H1 (cell line): Measurements from ENCODE around the gene CCER1.

Experiments
- BCL11A ChIP-seq, 2 experiments: IDR thresholded peaks; one replicate each; pipeline ENCODE4 v1.6.1; 2011; ENCODE audit warnings: low read depth in 2 of 2, low read length in 2 of 2, mild to moderate bottlenecking in 2 of 2
- CTCF ChIP-seq, 3 experiments: IDR thresholded peaks; 1 replicate in 2 of 3; 2 replicates in 1 of 3; pipeline versions ENCODE4 v1.5.1 to v1.6.1; 2011; ENCODE audit warnings: low read length in 3 of 3, mild to moderate bottlenecking in 3 of 3, inconsistent platforms in 2 of 3, low read depth in 1 of 3, moderate library complexity in 1 of 3; ENCODE audit not compliant: insufficient read depth in 1 of 3; ENCODE audit errors: control extremely low read depth in 1 of 3
- EZH2 ChIP-seq: fragments of 200-600 bp; sonication (generic); IDR thresholded peaks from 2 replicates; pipeline ENCODE4 v1.7.1; 2012; ENCODE audit warnings: low read depth, mild to moderate bottlenecking, moderate library complexity, low read length, inconsistent platforms; ENCODE audit not compliant: severe bottlenecking
- GTF2F1 ChIP-seq: IDR thresholded peaks from 2 replicates; pipeline ENCODE4 v1.6.1; 2012; ENCODE audit warnings: low read depth, low read length, improper control_type of control experiment, borderline replicate concordance
- JUN ChIP-seq: IDR thresholded peaks from 2 replicates; pipeline ENCODE4 v1.6.1; 2011; ENCODE audit warnings: low read depth, mild to moderate bottlenecking, improper control_type of control experiment, low read length
- POLR2A ChIP-seq, 2 experiments: IDR thresholded peaks; 1 replicate in 1 of 2; 2 replicates in 1 of 2; pipeline ENCODE4 v1.6.1; 2011; ENCODE audit warnings: low read depth in 2 of 2, low read length in 2 of 2, mild to moderate bottlenecking in 2 of 2; ENCODE audit errors: control extremely low read depth in 1 of 2
- POLR2AphosphoS5 ChIP-seq: IDR thresholded peaks from 2 replicates; pipeline ENCODE4 v1.6.1; 2011; ENCODE audit warnings: low read depth, low read length
- RAD21 ChIP-seq, 2 experiments: IDR thresholded peaks in 1 of 2; conservative IDR thresholded peaks in 1 of 2; 2 replicates each; pipeline ENCODE4 v1.6.1; 2011; ENCODE audit warnings: low read depth in 2 of 2, low read length in 2 of 2, improper control_type of control experiment in 1 of 2, inconsistent platforms in 1 of 2, mild to moderate bottlenecking in 1 of 2, moderate library complexity in 1 of 2
- RNF2 ChIP-seq: fragments of 200-900, 300-1000 bp; sonication (generic); IDR thresholded peaks from 2 replicates; pipeline ENCODE4 v1.7.1; 2016; ENCODE audit warnings: borderline replicate concordance, low read depth, mild to moderate bottlenecking, antibody characterized with exemption, low read length; ENCODE audit not compliant: poor library complexity, severe bottlenecking; ENCODE audit errors: missing control alignments
- SIN3A ChIP-seq, 2 experiments: IDR thresholded peaks in 1 of 2; conservative IDR thresholded peaks in 1 of 2; 2 replicates each; pipeline ENCODE4 v1.6.1; 2011 to 2012; ENCODE audit warnings: low read length in 2 of 2, improper control_type of control experiment in 1 of 2, low read depth in 1 of 2, mild to moderate bottlenecking in 1 of 2
- SRF ChIP-seq: IDR thresholded peaks from 2 replicates; pipeline ENCODE4 v1.6.1; 2011; ENCODE audit warnings: mild to moderate bottlenecking, low read depth, low read length, moderate library complexity
- TAF1 ChIP-seq: IDR thresholded peaks from 2 replicates; pipeline ENCODE4 v1.6.1; 2011; ENCODE audit warnings: mild to moderate bottlenecking, low read depth, low read length
- TCF12 ChIP-seq: IDR thresholded peaks from 2 replicates; pipeline ENCODE4 v1.6.1; 2011; ENCODE audit warnings: low read depth, mild to moderate bottlenecking, low read length

- TF ChIP-seq BCL11A (IDR thresholded peaks at IDR 0.05; ENCODE audit: low read depth in 2 of 2, low read length in 2 of 2) (no peak), CTCF (IDR thresholded peaks at IDR 0.05; ENCODE audit: control extremely low read depth in 1 of 3, insufficient read depth in 1 of 3, low read depth in 1 of 3, low read length in 3 of 3) (no peak), SRF (no peak), POLR2A (IDR thresholded peaks at IDR 0.05; ENCODE audit: control extremely low read depth in 1 of 2, low read depth in 2 of 2, low read length in 2 of 2) (no peak), RAD21 (IDR thresholded peaks at IDR 0.05 in 1 of 2, conservative IDR thresholded peaks at IDR 0.05 in 1 of 2; ENCODE audit: low read depth in 2 of 2, low read length in 2 of 2) (no peak), JUN (no peak), POLR2AphosphoS5 (no peak), RNF2 (no peak), EZH2 (no peak), SIN3A (conservative IDR thresholded peaks at IDR 0.05 in 1 of 2, IDR thresholded peaks at IDR 0.05 in 1 of 2; ENCODE audit: low read depth in 1 of 2, low read length in 2 of 2) (no peak), TCF12 (no peak), GTF2F1 (no peak), TAF1 (no peak)
Observed at GRCh38 chr12:90969851-90970250, 14.9 kb upstream of the CCER1 start.
